ENCODE results near the gene EFCAB6. TPM values are rescaled to one million over a fixed set of nuclear protein-coding genes. Genes with fewer than 3 reads are reported as not detected.

EFCAB6 gene
- total RNA-seq, 2 donors from 2014 or later: 3.3 to 10.5 TPM

GRCh38 chr22:43747058-43747457 lies 65.0 kb downstream of the EFCAB6 start:
- H3K27ac ChIP-seq: no peak overlapping the region
- no peak for TF ChIP-seq POLR2AphosphoS5 (IDR thresholded peaks at IDR 0.05)
- no peak for DNase-seq (ENCODE audit: low spot score)
- WGBS: 95% methylated on average over 6 of the region's 6 CpGs
- H3K4me1 ChIP-seq (replicated peaks): no peaks in the 10 kb centered on the region
- H3K27me3 ChIP-seq (replicated peaks; ENCODE audit: insufficient read depth): peaks cover 2% of the 10 kb centered on the region
- no peak overlapping the region for H3K4me3 ChIP-seq
- intact Hi-C loops (cut with DNase I): no loop called here
- no peaks in the 10 kb centered on the region for H3K9me3 ChIP-seq
- H3K36me3 ChIP-seq: no peaks in the 10 kb centered on the region

DNA sequence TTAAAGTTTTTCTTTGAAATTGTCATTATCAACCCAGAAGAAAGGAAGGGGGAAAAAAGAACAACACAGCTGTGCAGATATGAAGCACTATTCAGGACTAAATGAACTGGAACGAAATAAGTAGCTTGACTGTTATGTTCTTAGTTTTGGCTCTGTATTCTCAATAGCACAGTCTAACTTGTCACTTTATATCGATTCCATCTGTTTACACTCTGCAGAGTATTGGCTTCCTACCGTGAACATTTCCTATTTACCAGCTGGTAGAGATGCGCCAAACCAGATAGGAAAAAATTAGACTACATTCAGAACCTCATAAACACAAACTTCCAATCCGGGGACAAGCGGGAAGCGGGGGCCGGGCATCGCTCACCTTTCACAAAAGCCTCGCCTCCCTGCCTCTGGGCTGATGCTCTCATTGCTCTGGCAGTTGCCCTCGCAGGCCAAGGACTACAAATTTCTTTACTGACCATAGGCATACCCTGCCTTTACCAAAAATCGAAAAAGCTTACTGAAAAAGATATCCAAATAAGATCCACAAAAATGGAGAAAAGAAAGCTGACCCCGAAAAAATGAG lies 66.2 kb downstream of the EFCAB6 start:
- Histone ChIP-seq H3K27me3 (replicated peaks; ENCODE audit: insufficient read depth) (peaks cover 2% of the 10 kb centered on the region), H3K4me3 (no peak overlapping the region), H3K36me3 (no peaks in the 10 kb centered on the region), H3K4me1 (replicated peaks) (no peaks in the 10 kb centered on the region), H3K27ac (no peak overlapping the region), H3K9me3 (no peaks in the 10 kb centered on the region)
- intact Hi-C loops (cut with DNase I): no loop called here
- TF ChIP-seq, protein P1, sequence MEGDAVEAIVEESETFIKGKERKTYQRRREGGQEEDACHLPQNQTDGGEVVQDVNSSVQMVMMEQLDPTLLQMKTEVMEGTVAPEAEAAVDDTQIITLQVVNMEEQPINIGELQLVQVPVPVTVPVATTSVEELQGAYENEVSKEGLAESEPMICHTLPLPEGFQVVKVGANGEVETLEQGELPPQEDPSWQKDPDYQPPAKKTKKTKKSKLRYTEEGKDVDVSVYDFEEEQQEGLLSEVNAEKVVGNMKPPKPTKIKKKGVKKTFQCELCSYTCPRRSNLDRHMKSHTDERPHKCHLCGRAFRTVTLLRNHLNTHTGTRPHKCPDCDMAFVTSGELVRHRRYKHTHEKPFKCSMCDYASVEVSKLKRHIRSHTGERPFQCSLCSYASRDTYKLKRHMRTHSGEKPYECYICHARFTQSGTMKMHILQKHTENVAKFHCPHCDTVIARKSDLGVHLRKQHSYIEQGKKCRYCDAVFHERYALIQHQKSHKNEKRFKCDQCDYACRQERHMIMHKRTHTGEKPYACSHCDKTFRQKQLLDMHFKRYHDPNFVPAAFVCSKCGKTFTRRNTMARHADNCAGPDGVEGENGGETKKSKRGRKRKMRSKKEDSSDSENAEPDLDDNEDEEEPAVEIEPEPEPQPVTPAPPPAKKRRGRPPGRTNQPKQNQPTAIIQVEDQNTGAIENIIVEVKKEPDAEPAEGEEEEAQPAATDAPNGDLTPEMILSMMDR (IDR thresholded peaks at IDR 0.05): no peak
- TF ChIP-seq POLR2AphosphoS5 (IDR thresholded peaks at IDR 0.05): peak; percentile 44
- no peak for DNase-seq (ENCODE audit: low spot score)
- WGBS: 35% methylated on average over 13 of the region's 13 CpGs

GRCh38 chr22:43745411-43745770 lies 66.7 kb downstream of the EFCAB6 start:
- TF ChIP-seq, protein P1 (IDR thresholded peaks at IDR 0.05): no peak
- no peak for TF ChIP-seq POLR2AphosphoS5 (IDR thresholded peaks at IDR 0.05)
- no peak for TF ChIP-seq POLR2A (IDR thresholded peaks at IDR 0.05)
- 30% methylated on average over 7 of the region's 7 CpGs for WGBS

DNA sequence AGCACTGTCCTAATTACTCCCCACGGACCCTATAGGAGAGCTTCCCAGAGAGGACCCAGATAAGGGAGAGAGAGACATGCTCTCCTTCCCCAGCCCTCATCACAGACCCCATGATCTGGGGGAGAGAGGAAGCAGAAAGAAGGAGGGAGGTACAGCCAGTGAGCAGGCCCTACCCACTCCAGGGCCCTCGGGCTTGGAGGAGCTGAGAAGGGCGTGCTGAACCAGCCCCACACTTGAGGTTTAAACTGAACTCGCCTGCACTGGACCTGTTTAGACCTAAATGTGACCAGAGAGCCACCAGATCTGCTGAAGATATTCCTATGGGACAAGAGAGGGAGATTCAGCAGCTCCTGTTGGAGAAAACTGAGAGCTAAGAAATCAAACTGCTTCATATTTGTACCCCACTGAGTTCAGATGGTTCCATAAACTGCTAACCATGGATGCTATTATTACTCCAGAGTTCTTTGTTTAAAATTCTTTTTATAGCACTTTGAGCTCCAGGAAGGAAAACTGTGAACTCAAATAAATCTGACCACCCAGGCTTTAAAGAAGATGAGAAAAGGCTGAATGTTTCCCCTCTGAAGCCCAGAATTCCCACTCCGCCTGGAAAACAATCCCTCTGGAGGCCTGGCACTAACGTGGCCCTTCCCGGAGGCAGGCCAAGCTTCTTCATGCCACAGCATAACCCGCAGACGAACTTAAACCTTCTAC lies 67.2 kb downstream of the EFCAB6 start:
- TF ChIP-seq POLR2AphosphoS5 (IDR thresholded peaks at IDR 0.05): no peak
- TF ChIP-seq, protein P1 (IDR thresholded peaks at IDR 0.05): no peak
- TF ChIP-seq POLR2A (IDR thresholded peaks at IDR 0.05): no peak
- no peaks in the 10 kb centered on the region for H3K9me3 ChIP-seq
- DNase-seq (ENCODE audit: low spot score): no peak
- H3K4me3 ChIP-seq: no peak overlapping the region
- intact Hi-C loops (cut with DNase I): no loop called here
- no peaks in the 10 kb centered on the region for H3K36me3 ChIP-seq
- H3K4me1 ChIP-seq (replicated peaks): no peaks in the 10 kb centered on the region
- H3K27ac ChIP-seq: no peak overlapping the region
- H3K27me3 ChIP-seq (replicated peaks; ENCODE audit: insufficient read depth): no peaks in the 10 kb centered on the region
- WGBS: 33% methylated on average over 9 of the region's 9 CpGs

More at GRCh38 chr22:43745411-43745770, 66.7 kb downstream of the EFCAB6 start:
- no peaks in the 10 kb centered on the region for H3K9me3 ChIP-seq
- H3K4me3 ChIP-seq: no peak overlapping the region
- no peak overlapping the region for H3K27ac ChIP-seq
- peaks cover 2% of the 10 kb centered on the region for H3K27me3 ChIP-seq (replicated peaks; ENCODE audit: insufficient read depth)
- intact Hi-C loops (cut with DNase I): no loop called here
- H3K36me3 ChIP-seq: no peaks in the 10 kb centered on the region
- DNase-seq (ENCODE audit: low spot score): no peak
- H3K4me1 ChIP-seq (replicated peaks): no peaks in the 10 kb centered on the region

GRCh38 chr22:43743929-43744643 lies 68.0 kb downstream of the EFCAB6 start:
- H3K27ac ChIP-seq: no peak overlapping the region
- 96% methylated on average over 3 of the region's 3 CpGs for WGBS

More at GRCh38 chr22:43743929-43744643, 68.0 kb downstream of the EFCAB6 start:
- DNase-seq (ENCODE audit: low spot score): no peak
- H3K4me3 ChIP-seq: no peak overlapping the region
- no peaks in the 10 kb centered on the region for H3K4me1 ChIP-seq (replicated peaks)
- no peaks in the 10 kb centered on the region for H3K27me3 ChIP-seq (replicated peaks; ENCODE audit: insufficient read depth)
- H3K36me3 ChIP-seq: no peaks in the 10 kb centered on the region
- H3K9me3 ChIP-seq: no peaks in the 10 kb centered on the region
- TF ChIP-seq POLR2AphosphoS5 (IDR thresholded peaks at IDR 0.05) (no peak), POLR2A (IDR thresholded peaks at IDR 0.05) (no peak)
- TF ChIP-seq, protein P1 (IDR thresholded peaks at IDR 0.05): no peak
- intact Hi-C loops (cut with DNase I): no loop called here
